ENCODE results near the gene HIVEP1.
"Not testable (repeated sequence)": the region's sequence is repeated elsewhere in the genome, so short reads cannot be mapped to it uniquely, and the experiment has no call there.

HIVEP1 gene

DNA sequence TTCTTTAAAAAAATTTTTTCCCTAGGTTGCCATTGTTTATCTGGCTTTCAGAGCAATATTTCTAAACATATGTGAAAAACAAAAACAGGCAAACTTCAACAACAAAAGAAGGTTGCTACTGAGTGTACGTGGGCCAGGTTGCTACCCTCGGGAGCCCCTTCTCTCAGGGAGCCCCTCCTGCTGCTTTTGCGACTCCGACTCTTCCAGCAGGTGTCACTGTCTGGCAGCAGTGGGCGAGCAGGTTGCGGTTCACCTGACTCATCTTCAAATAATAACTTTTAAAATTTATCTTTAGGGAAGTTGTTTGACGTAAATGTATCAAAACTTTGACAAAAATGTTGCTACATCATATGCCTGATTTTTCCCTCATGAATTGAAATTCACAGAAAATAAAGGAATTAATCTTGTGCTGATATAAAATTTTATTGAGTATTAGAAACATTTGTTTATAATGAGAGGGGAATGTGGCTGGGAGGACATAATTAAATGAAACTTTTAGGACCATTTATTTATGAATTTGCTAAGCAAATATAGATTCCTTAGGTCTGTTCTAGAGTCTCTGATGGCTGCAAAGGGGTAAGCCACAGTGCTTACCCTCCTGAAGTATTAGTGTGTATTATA, 138.8 kb downstream of the HIVEP1 start:
- H3K36me3 ChIP-seq (ENCODE audit: insufficient read depth, low read length) = no peaks in the 10 kb centered on the region
- no peak overlapping the region for H3K4me3 ChIP-seq (ENCODE audit: low read length)
- H3K9ac ChIP-seq (ENCODE audit: low read depth, low read length) = no peak overlapping the region
- H3K27me3 ChIP-seq (ENCODE audit: control insufficient read depth, insufficient read depth, low read length) = no peaks in the 10 kb centered on the region
- no peaks in the 10 kb centered on the region for H3K9me3 ChIP-seq (replicated peaks; ENCODE audit: low read length)
- no peak overlapping the region for H3K4me2 ChIP-seq (ENCODE audit: low read length)
- H3K4me1 ChIP-seq (ENCODE audit: control insufficient read depth, insufficient read depth, low read length) = peaks cover 19% of the 10 kb centered on the region

DNA sequence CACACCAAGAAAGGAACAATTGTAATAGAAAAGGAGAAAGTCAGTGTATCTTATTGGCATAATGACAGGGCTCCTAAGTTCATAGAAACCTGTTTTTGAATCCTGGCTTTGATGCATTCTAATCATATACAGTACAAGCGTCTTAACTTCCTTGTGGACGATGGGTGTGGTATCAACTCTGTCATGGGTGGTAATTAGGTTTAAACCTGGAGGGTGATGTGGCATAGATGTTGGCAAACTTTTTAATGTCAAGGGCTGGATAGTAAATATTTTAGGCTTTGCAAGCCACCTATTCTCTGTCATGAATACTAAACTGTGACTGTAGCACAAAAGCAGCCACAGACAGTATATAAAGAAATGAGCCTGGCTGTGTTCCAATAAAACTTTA, 139.3 kb downstream of the HIVEP1 start:
- no peaks in the 10 kb centered on the region for H3K36me3 ChIP-seq (ENCODE audit: insufficient read depth, low read length)
- H3K4me2 ChIP-seq (ENCODE audit: low read length) = no peak overlapping the region

DNA sequence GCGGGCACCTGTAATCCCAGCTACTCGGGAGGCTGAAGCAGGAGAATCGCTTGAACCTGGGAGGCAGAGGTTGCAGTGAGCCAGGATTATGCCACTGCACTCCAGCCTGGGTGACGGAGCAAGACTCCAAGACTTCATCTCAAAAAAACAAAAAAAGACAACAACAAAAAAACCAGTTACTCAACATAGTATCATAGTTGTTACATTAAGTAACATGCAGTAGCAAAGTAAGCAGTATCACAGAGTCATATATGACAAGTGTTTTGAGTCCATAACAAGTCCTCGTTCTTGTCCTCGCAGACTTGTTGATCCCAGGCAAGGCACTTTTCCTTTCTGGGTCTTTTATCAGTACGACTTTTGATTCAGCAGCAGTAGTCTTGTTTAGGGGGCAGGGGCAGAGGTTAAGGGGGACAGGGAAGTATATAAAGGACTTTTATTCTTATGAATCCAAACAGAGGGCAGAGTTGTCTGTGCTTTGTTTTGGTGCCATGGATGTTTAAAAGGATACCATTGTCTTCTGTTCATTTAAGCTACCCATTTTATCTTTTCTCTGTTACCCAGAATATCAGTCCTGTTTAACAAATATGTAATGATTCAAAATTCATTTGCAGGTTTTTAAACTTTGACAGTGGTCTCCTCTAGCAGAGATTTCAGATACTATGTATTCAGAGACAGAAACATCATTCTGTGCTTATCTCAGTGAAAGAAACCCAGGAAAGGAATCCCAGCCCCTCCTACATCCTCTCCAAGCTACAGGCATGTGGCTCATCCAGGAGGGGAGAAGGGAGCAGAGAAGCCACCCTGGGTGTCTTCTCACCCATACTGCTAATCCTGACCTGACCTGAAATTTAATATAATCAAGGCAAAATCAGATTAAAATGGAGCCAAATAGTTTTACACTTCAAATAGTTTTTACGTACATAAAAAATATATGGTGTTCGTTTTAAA, 140.2 kb downstream of the HIVEP1 start:
- no peaks in the 10 kb centered on the region for H3K9me3 ChIP-seq (replicated peaks; ENCODE audit: low read length)
- no peak overlapping the region for H3K4me3 ChIP-seq (ENCODE audit: low read length)
- H3K27me3 ChIP-seq (ENCODE audit: control insufficient read depth, insufficient read depth, low read length) = no peaks in the 10 kb centered on the region
- peaks cover 19% of the 10 kb centered on the region for H3K4me1 ChIP-seq (ENCODE audit: control insufficient read depth, insufficient read depth, low read length)
- no peak overlapping the region for H3K4me2 ChIP-seq (ENCODE audit: low read length)
- H3K9ac ChIP-seq (ENCODE audit: low read depth, low read length) = no peak overlapping the region
- H3K36me3 ChIP-seq (ENCODE audit: insufficient read depth, low read length) = no peaks in the 10 kb centered on the region

More for the DNA sequence above, 139.3 kb downstream of the HIVEP1 start:
- no peak overlapping the region for H3K9ac ChIP-seq (ENCODE audit: low read depth, low read length)
- no peak overlapping the region for H3K4me3 ChIP-seq (ENCODE audit: low read length)
- H3K27me3 ChIP-seq (ENCODE audit: control insufficient read depth, insufficient read depth, low read length) = no peaks in the 10 kb centered on the region
- H3K9me3 ChIP-seq (replicated peaks; ENCODE audit: low read length) = no peaks in the 10 kb centered on the region
- H3K4me1 ChIP-seq (ENCODE audit: control insufficient read depth, insufficient read depth, low read length) = peaks cover 19% of the 10 kb centered on the region

DNA sequence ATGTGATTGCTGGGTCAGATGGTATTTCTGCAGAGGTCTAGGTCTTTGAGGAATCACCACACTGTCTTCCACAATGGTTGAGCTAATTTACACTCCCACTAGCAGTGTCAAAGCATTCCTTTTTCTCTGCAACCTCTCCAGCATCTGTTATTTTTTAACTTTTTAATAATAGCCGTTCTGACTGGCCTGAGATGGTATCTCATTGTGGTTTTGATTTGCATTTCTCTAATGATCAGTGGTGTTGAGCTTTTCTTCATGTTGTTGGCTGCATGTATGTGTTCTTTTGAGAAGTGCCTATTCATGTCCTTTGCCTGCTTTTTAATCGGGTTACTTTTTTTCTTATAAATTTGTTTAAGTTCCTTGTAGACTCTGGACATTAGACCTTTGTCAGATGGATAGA, 143.7 kb downstream of the HIVEP1 start:
- H3K9me3 ChIP-seq (replicated peaks; ENCODE audit: low read length); H3K4me2 ChIP-seq (ENCODE audit: low read length); H3K36me3 ChIP-seq (ENCODE audit: insufficient read depth, low read length); H3K27me3 ChIP-seq (ENCODE audit: control insufficient read depth, insufficient read depth, low read length); H3K9ac ChIP-seq (ENCODE audit: low read depth, low read length); H3K4me3 ChIP-seq (ENCODE audit: low read length): not testable (repeated sequence)
- peaks cover 10% of the 10 kb centered on the region for H3K4me1 ChIP-seq (ENCODE audit: control insufficient read depth, insufficient read depth, low read length)

DNA sequence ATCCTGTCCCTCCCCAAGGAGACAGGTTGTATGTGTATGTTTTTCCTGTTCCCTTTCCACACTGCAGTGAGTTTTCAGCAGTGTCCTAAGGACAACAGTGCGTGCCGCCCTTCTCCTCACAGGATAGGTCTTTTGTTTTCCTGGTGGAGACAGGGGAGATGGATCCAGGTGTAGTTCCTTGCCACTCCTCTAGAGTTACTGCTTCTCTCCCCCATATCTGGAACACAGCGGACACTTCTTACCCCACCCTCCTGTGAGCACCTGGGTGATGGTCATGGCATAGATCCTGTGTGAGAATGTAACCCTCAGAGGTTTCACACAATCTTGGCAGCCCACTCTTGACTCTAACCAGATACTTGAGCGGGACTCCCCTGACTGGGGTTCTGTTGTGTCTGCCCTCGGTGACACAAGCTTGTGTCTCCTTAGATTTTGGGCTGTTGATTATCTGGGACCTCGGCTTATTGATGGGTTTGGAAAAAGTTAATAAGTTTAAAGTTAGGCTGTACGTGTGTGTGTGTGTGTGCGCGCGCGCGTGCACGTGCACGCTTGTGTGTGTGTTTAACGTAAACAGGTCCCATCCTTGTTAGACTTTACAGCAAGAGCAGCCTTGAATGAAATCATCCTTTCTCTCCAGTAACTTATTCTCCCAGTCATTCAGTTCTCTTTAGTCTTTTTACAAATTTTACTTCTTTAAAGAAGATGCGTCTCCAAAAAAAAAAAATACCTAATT, 146.7 kb downstream of the HIVEP1 start:
- Histone ChIP-seq H3K36me3 (ENCODE audit: insufficient read depth, low read length) (peaks cover 12% of the 10 kb centered on the region), H3K4me1 (ENCODE audit: control insufficient read depth, insufficient read depth, low read length) (peaks cover 21% of the 10 kb centered on the region), H3K4me3 (ENCODE audit: low read length) (no peak overlapping the region), H3K9ac (ENCODE audit: low read depth, low read length) (no peak overlapping the region), H3K4me2 (ENCODE audit: low read length) (no peak overlapping the region), H3K9me3 (replicated peaks; ENCODE audit: low read length) (no peaks in the 10 kb centered on the region), H3K27me3 (ENCODE audit: control insufficient read depth, insufficient read depth, low read length) (no peaks in the 10 kb centered on the region)

DNA sequence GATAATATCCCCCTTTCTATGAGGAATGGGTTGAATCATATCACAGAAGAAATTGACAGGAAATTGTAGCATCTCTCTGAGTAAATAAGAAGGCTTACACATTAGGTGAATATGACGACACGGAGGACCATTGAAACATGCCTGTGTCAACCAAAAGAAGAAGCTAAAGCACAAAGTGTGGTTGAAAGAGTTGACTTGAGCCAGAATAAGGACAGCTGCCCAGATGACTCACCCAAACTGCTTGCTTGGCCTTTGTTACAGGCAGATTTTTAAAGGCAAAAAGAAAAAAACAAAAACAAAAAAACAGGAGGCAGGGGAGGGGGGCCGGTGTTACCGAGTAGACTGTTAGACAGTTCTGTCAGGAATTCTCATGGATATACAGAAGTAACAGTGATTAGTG, 148.2 kb downstream of the HIVEP1 start:
- peak overlapping the region; percentile 44 for H3K4me2 ChIP-seq (ENCODE audit: low read length)
- H3K9ac ChIP-seq (ENCODE audit: low read depth, low read length) = peak overlapping the region; percentile 46
- no peaks in the 10 kb centered on the region for H3K27me3 ChIP-seq (ENCODE audit: control insufficient read depth, insufficient read depth, low read length)

DNA sequence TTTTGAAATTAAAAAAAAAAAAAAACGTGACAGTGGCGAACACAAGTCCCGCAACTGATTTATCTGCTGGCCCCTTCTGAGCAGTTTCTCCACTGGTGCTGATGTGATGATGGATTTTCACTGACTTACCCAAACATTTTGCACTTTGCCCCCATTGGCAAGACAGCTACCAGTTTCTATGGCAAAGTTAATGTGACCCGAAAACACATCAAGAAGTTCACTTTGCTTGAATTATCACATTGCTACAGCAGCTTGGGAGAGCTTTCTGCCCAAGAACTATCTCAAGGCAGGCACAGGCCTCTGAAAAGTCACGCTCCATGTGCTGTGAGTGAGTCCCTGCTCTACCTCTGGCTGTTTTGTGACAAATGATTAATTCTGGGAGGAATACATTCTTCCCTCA, 150.1 kb downstream of the HIVEP1 start:
- Histone ChIP-seq H3K9ac (ENCODE audit: low read depth, low read length) (no peak overlapping the region), H3K4me2 (ENCODE audit: low read length) (no peak overlapping the region), H3K4me3 (ENCODE audit: low read length) (no peak overlapping the region), H3K36me3 (ENCODE audit: insufficient read depth, low read length) (peaks cover 15% of the 10 kb centered on the region), H3K9me3 (replicated peaks; ENCODE audit: low read length) (no peaks in the 10 kb centered on the region), H3K4me1 (ENCODE audit: control insufficient read depth, insufficient read depth, low read length) (peaks cover 29% of the 10 kb centered on the region), H3K27me3 (ENCODE audit: control insufficient read depth, insufficient read depth, low read length) (no peaks in the 10 kb centered on the region)

More for the DNA sequence above, 148.2 kb downstream of the HIVEP1 start:
- Histone ChIP-seq H3K4me3 (ENCODE audit: low read length) (no peak overlapping the region), H3K36me3 (ENCODE audit: insufficient read depth, low read length) (peaks cover 15% of the 10 kb centered on the region), H3K4me1 (ENCODE audit: control insufficient read depth, insufficient read depth, low read length) (peaks cover 29% of the 10 kb centered on the region), H3K9me3 (replicated peaks; ENCODE audit: low read length) (no peaks in the 10 kb centered on the region)

DNA sequence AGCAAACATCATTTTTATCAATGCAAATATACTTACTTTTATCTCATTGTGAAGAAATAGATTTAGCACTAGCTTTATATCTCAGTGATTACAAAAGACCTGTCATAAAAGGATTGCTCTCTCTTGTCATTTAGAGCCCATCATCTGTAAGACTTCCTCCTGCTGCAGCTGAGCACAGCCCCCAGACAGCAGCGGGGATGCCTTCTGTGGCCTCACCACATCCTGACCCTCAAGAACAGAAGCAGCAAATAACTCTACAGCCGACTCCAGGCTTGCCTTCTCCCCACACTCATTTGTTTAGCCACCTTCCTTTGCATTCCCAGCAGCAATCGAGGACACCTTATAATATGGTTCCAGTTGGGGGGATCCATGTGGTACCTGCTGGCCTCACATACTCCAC, 151.0 kb downstream of the HIVEP1 start:
- H3K9me3 ChIP-seq (replicated peaks; ENCODE audit: low read length) = no peaks in the 10 kb centered on the region
- no peak overlapping the region for H3K9ac ChIP-seq (ENCODE audit: low read depth, low read length)
- no peaks in the 10 kb centered on the region for H3K27me3 ChIP-seq (ENCODE audit: control insufficient read depth, insufficient read depth, low read length)
- peaks cover 29% of the 10 kb centered on the region for H3K4me1 ChIP-seq (ENCODE audit: control insufficient read depth, insufficient read depth, low read length)
- peaks cover 15% of the 10 kb centered on the region for H3K36me3 ChIP-seq (ENCODE audit: insufficient read depth, low read length)
- no peak overlapping the region for H3K4me2 ChIP-seq (ENCODE audit: low read length)
- H3K4me3 ChIP-seq (ENCODE audit: low read length) = no peak overlapping the region

DNA sequence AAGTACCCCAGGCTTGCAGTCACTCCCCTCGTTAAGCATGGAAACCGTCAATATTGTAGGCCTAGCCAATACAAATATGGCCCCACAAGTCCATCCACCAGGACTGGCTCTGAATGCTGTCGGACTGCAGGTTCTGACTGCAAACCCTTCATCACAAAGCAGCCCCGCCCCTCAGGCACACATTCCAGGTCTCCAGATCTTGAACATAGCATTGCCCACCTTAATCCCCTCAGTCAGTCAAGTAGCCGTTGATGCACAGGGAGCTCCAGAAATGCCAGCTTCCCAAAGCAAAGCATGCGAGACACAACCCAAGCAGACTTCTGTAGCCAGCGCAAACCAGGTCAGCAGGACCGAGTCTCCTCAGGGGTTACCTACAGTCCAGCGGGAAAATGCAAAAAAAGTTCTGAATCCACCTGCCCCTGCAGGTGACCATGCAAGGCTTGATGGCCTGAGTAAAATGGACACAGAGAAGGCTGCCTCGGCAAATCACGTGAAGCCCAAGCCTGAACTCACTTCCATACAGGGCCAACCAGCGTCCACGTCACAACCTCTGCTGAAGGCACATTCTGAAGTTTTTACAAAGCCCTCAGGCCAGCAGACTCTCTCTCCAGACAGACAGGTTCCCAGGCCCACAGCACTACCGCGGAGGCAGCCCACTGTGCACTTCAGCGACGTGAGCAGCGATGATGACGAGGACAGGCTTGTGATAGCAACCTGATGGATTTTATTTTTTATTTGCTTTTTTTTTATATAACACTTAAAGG, 151.8 kb downstream of the HIVEP1 start:
- no peak overlapping the region for H3K4me2 ChIP-seq (ENCODE audit: low read length)
- peaks cover 15% of the 10 kb centered on the region for H3K36me3 ChIP-seq (ENCODE audit: insufficient read depth, low read length)
- H3K9me3 ChIP-seq (replicated peaks; ENCODE audit: low read length) = no peaks in the 10 kb centered on the region
- H3K4me3 ChIP-seq (ENCODE audit: low read length) = no peak overlapping the region
- no peaks in the 10 kb centered on the region for H3K27me3 ChIP-seq (ENCODE audit: control insufficient read depth, insufficient read depth, low read length)
- peaks cover 29% of the 10 kb centered on the region for H3K4me1 ChIP-seq (ENCODE audit: control insufficient read depth, insufficient read depth, low read length)
- H3K9ac ChIP-seq (ENCODE audit: low read depth, low read length) = no peak overlapping the region

DNA sequence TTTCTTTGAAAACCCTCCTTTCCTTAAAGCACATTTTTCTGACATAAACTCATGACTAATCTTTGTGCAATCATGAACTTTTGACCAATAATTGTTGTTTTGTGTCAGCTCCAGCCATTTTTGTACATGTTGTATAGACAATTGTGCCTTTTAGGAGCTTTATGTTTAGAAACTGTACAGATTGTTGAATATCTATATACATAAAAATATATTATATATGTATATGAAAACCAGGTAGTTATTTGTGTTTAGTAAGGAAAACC, 152.3 kb downstream of the HIVEP1 start:
- Histone ChIP-seq H3K4me3 (ENCODE audit: low read length) (no peak overlapping the region), H3K36me3 (ENCODE audit: insufficient read depth, low read length) (peaks cover 15% of the 10 kb centered on the region), H3K27me3 (ENCODE audit: control insufficient read depth, insufficient read depth, low read length) (no peaks in the 10 kb centered on the region), H3K4me1 (ENCODE audit: control insufficient read depth, insufficient read depth, low read length) (peaks cover 29% of the 10 kb centered on the region), H3K9me3 (replicated peaks; ENCODE audit: low read length) (no peaks in the 10 kb centered on the region), H3K9ac (ENCODE audit: low read depth, low read length) (no peak overlapping the region), H3K4me2 (ENCODE audit: low read length) (no peak overlapping the region)

DNA sequence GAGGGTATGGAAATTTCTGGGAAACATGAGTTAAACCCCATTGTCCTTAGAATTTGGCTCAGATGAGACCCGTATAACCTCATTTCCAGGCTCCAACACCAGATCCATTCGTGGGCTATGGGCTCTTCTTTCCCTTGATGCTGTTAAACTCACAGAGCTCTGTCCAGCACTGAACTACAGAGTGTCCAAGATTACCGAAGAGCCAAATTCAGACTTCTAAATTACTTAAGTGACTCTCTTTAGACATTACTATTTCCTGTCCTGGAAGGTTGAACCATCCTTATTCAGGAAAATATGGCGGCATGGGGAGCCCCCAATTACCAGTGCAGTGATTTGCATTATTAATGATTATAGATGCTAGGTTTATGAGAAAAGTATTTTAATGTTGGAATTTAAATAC, 153.2 kb downstream of the HIVEP1 start:
- Histone ChIP-seq H3K36me3 (ENCODE audit: insufficient read depth, low read length) (peaks cover 15% of the 10 kb centered on the region), H3K4me2 (ENCODE audit: low read length) (no peak overlapping the region), H3K27me3 (ENCODE audit: control insufficient read depth, insufficient read depth, low read length) (no peaks in the 10 kb centered on the region), H3K9me3 (replicated peaks; ENCODE audit: low read length) (no peaks in the 10 kb centered on the region), H3K4me3 (ENCODE audit: low read length) (no peak overlapping the region), H3K4me1 (ENCODE audit: control insufficient read depth, insufficient read depth, low read length) (peaks cover 23% of the 10 kb centered on the region), H3K9ac (ENCODE audit: low read depth, low read length) (no peak overlapping the region)

Measured in skeletal muscle satellite cell (primary cell).